GM21529 (cell line): ENCODE results near the gene PLEKHG4.

ENCODE experiments used
- ATAC-seq: cut with Tn5 transposase; IDR thresholded peaks from one replicate; pipeline ENCODE4 v1.9.1; 2021; ENCODE audit not compliant: unreplicated experiment

PLEKHG4 gene

DNA sequence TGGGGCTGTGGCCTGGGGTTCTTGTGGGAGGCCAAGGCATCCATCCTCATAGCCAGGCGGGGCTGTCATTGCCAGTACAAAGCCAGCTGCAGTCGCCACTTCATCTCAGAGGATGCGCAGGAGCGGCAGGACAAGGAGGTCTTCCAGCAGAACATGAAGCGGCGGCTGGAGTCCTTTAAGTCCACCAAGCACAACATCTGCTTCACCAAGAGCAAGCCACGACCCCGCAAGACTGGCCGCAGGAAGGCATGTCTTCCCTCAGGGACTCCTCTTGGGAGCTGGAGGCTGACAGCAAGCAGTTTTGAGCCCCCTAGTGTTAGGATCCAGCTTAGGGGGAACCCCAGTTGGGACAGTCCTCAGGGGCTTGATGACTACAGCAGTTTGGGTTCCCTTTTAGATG, 15.1 kb upstream of the PLEKHG4 start:
- ATAC-seq: no peak

DNA sequence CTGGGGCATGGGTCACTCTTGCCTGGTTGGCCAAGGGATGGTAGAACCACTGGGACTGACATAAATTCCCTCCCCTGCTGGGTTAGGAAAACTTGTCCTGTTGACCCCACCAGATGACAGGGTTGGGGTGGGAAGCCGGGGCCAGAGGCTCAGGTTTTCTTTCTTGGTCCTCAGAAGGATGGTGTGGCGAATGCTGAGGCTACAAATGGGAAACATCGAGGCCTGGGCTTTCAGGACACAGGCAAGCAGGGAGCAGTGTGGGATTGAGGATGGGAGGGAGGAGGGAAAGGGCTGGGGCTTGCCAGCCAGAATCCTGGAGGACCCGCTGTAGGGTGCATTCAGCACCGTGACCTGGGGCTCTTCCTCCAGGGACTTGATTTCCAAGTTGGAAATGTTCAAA, 14.5 kb upstream of the PLEKHG4 start:
- no peak for ATAC-seq

DNA sequence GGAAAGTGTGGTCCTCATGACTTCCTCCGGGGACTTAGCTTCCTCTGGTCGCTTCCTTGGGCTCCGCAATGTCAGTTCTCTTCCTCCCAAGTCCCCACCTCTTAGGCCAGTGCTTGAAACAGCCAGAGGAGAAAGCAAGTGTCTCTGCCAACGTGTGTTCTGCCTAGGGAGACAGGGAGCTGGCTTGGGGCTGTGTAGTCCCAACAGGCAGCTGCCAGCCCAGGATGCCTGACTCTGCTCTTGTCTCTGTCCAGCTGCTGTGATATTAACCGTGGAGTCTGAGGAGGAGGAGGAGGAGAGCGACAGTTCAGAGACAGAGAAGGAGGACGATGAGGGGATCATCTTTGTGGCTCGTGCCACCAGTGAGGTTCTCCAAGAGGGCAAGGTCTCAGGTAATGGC, 13.5 kb upstream of the PLEKHG4 start:
- ATAC-seq: no peak

DNA sequence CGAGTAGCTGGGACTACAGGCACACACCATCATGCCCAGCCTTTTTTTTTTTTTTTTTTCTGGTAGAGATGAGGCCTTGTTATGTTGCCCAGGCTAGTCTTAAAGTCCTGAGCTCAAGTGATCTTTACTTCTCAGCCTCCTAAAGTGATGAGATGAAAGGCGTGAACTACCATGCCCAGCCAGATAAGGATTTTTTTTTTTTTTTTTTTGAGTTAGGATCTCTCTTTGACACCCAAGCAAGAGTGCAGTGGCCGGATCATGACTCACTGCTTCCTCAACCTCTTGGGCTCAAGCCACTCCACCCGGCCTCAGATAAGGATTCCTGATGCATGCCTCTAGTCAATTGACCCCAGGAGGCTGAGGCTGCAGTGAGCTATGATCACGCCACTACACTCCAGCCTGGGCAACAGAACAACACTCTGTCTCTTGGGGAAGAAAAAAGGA, 11.2 kb upstream of the PLEKHG4 start:
- ATAC-seq: no peak

DNA sequence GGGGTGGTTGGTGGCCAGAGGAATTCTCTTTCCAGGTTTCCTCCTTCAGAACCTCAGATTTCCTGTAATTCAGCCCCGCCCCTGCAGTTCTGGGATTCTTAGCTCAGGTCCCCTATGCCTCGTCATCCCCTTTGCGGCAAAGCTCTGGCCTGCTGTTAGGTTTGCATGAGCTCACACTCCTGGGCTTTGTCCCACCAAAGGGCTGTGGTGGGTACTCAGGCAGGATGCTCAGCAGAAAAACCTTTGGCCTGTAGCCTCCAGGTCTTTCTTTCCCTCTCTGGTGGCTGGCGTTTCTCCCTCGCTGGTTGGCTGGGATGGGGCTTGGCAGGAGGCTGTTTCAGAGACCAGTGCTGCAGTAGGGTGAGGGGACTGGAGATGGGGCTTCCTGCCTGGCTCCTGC, 9.6 kb upstream of the PLEKHG4 start:
- ATAC-seq: no peak

DNA sequence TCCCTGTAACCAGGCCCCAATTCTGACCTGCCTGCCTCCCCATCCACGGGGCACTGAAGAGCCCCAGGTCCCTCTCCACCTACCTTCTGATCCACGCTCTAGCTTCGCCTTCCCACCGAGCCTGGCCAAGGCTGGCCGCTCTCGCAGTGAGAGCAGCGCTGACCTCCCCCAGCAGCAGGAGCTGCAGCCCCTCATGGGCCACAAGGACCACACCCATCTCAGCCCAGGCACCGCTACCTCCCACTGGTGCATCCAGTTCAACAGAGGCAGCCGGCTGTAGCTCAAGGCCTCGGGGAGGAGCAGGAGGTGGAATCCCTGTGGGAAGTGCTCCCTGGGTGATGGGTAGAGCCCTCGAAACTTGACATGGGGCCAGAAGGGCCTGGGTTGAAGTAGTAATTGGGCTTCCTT, 8.4 kb upstream of the PLEKHG4 start:
- ATAC-seq: no peak

DNA sequence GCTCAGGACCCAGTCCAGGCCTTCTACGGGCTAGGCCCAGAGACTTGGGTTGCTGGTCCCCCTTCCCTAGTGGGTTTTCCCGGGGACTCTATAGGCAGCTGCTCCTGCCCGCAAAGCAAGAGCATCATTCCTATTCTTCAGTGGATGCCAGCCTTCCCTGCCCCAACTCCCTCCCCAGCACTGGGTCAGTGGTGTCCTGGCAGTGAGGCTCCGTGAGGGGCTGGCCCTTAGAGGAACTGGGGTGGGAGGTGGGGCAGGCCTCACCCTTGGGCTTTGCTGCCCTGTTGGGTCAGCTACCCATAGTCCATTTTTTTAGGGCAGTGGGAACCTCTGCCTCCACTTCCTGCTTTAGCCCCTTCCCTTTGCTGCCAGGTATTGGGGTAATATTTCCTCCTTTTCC, 7.9 kb upstream of the PLEKHG4 start:
- ATAC-seq: no peak

DNA sequence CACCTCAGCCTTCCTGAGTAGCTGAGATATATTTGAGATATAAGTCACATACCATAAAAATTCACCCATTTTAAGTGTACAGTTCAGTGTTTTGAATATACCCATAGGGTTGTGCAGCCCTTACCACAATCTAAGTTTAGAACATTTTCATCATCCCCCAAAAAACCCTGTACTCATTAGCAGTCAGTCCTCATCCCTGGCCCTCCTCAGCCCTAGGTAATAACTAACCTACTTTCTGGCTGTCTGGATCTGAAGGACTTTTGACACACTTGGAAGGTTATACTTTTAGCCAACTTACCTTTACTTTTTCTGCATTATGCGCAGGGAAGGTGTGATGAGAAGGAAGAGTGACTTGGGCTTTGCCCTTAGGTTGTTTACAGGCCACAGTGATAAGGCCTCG, 4.0 kb upstream of the PLEKHG4 start:
- ATAC-seq: no peak

DNA sequence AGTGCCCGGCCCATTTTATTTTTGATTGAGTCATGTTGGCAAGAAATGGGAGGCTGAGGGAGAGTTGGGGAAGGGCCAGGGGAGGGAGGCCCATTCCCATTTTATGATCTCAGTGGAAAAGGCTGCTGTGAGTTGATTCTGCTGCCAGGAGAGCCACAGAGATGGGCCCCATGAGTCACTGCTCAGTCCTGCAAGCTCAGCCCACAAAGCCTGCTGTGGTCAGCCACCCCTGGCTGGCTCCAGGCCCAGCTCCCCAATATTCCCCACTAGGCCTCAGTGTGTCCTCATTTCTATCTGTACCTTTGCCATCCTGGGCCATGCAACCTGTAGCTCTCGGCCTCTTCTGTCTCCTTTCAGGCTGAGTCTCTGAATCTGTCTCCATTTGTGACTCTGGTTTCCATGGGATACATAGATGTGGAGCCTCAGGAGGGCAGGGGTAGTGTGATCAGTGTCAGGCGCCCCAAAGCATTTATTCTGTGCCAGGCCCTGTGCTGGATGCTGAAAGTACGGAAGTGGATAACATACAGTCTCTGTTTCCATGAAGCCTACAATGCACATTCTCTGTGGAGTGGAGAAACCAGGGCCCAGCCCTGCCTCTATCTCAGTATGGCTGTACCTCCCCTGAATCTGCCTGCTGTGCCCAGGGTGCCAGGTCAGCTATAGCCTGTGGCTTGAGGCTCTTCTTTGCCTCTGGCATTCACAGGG, 1.9 kb upstream of the PLEKHG4 start:
- no peak for ATAC-seq

DNA sequence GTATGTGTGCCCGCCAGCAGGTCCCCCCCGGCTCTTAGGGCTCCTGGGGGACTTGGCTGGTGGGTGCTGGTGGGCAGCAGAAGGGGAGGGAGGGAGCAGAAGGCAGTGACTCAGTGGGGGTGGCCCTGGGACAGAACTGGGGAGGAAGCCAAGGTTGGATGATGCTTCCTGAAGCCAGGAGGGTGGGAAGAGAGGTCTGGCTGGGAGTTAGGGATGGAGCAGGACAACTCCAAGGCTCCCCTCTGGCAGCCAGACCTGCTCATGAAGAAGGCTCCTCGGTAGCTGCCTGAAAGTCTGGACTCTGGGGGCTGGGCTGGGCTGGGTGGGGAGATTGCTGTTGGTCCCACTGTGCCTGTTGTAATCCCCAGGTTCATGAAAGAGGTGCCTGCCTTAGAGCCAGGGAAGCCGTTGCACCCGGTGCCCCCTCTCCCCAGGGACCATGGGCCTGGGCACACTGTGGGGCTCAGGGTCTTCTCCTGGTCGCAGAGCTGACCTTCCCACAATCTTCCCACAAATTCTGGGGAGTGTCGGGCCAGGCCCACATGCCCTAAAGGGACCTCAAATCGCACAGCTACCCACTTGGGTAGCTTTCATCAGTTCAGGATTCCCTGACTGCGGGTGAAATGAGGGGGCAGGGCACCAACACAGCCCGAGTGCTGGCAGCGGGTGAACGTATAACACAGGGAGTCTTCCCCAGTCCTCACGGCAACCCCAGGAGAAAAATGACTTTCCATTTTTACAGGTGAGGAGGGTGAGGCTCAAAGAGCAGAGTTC, 1.1 kb upstream of the PLEKHG4 start:
- no peak for ATAC-seq

DNA sequence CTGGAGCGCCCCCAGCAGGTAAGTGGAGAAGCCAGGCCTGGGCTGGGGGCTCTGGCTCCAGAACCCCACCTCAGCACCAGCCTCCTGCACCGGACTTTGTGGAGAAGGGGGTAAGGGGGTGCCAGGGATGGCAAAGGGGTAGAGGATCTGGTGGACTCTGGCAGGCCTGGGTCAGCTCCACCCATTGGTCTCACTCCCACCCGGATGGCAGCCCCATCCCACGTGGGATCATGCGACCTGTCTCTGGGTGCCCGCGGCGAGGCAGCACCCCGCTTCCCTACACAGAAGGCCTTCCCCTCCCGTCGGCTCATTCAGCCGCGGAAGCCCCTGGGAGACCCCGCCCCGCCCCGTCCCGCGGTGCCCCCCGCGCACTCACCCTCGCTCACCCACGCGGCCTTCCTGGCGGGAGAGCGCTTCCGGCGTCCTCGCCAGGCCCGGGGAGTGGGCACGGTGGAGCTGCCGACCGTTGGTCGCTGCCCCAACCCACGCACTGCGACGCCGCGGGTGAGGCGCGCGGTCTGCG, 498 bp upstream of the PLEKHG4 start:
- ATAC-seq: peak; percentile 44

DNA sequence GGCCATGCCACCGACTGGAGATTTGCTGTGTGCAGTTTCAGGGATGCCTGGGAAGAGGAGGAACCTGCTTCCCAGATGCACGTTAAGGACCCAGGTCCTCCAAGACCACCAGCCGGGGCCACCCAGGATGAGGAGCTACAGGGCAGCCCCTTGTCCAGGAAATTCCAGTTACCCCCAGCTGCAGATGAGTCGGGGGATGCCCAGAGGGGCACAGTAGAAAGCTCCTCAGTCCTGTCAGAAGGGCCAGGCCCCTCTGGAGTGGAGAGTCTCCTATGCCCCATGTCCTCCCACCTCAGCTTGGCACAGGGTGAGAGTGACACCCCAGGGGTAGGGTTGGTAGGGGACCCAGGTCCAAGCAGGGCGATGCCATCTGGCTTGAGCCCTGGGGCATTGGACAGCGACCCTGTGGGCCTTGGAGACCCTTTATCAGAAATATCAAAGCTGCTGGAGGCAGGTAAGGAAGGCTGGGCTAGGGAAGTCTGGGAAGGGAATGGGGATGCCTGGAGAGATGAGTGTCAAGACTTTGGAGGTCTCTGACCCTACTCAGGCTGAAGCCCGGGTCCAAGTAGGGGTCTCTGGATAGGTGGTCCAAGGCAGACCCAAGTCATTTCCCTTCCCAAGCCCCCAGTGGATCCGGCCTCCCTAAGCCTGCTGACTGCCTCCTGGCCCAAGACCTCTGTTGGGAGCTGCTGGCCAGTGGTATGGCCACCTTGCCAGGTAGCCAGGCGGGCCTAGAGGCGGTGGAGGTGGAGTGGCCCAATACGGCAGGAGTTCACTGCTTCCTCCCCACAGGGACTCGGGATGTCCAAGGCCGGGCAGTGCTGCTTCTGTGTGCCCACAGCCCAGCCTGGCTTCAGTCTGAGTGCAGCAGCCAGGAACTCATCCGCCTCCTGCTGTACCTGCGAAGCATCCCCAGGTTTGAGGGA, 1.0 kb downstream of the PLEKHG4 start:
- ATAC-seq: no peak

DNA sequence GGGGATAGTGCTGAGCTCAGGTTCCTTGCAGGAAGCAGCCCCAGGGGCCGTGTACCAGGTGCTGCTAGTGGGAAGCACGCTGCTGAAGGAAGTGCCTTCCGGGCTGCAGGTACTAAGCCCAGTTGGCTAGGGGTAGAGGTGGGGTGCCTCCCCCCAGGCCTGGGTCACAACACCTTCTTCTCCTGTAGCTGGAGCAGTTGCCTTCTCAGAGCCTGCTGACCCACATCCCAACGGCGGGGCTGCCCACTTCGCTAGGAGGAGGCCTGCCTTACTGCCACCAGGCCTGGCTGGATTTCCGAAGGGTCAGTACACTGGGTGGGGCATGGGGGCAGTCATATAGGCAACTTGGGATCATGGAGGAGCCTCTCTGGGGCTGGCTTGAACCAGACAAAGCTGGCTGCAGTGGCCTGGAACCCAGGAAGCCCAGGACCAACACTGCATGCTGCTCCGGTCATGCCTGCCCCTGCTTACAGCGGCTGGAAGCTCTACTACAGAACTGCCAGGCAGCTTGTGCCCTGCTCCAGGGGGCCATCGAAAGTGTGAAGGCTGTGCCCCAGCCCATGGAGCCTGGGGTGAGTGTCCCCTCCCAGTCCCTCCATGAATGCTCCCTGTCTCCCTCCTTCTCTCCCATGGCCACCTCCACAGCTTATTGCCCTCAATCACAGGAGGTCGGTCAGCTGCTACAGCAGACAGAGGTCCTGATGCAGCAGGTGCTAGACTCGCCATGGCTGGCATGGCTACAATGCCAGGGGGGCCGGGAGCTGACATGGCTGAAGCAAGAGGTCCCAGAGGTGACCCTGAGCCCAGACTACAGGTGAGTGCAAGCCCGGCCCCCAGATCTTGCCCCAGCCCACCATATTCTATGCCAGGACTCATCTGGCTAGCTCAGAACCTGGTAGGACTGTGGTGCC, 2.5 kb downstream of the PLEKHG4 start:
- ATAC-seq: no peak

DNA sequence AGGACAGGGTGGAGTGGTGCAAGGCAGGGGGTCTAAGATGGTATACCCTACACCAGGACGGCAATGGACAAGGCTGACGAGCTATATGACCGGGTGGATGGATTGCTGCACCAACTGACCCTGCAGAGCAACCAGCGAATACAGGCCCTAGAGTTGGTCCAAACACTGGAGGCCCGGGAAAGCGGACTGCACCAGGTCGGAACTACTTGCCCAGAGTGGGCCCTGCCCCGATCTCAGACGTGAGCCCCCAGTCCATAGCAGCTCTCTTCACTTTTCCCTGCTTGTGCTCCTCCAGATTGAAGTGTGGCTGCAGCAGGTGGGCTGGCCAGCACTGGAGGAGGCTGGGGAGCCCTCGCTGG, 3.1 kb downstream of the PLEKHG4 start:
- ATAC-seq: no peak

DNA sequence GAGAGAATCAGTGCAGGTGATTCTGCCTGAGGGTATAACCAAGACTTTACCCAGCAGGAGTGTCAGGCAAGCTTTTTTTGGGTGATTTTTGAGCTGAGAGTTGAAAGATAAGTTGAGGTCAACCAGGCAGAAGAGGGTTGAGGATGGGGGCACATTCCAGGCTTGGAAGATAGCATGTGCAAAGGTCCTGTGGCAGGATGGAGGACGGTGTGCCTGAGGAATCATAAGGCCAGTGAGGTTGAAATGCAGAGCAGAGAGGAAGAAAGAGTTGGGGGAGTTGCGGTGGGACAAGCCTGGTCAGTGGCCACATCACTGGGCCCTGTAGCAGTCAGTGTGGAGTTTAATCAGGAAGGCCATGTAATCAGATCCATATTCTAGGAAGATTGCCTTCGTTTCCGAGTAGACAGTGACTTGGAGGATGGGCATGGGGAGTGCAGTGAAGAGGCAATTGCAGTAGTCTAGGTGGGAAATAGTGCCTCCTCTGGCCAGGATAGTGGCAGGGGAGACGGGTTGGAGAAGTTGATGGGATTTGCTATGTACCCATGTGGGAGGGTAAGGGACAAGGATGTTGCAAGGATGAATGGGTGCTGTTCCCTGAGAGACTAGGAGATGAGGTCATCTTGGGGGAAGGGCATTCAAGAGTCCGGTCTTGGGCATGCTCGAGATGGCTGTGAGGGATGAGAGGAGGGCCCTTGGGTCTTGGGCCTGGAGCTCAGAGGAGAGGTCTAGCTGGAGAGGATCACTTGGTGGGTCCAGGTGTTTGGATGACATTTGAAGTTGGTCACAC, 3.9 kb downstream of the PLEKHG4 start:
- no peak for ATAC-seq

DNA sequence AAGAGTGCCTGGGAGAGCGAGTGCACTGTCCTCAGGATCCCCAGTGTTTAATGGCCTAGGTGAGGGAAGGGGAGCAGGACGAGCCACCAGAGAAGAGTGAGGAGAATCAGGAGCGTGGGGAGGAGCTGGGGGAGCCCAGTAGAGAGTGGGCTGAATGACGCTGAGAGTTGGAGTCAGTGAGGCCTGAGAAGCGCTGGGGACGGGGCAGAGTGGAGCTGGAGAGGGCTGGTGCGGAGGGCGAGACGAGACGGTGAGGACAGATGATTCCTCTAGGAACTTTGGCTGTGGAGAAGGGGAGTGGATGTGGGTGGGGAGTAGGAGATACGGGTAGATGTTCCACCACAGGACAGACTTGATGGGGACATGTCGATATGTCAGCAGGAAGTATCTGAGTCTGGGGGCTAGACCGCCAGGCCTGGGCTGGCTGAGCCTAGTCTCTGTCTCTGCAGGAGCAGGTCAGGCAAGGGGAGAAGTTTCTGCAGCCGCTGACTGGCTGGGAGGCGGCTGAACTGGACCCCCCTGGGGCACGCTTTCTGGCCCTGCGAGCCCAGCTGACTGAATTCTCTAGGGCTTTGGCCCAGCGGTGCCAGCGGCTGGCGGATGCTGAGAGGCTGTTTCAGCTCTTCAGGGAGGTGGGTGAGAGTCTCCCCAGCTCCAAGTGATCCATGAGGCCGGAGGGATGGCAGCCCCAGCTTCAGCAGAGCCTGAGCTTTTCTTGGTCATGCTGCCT, 4.7 kb downstream of the PLEKHG4 start:
- no peak for ATAC-seq

DNA sequence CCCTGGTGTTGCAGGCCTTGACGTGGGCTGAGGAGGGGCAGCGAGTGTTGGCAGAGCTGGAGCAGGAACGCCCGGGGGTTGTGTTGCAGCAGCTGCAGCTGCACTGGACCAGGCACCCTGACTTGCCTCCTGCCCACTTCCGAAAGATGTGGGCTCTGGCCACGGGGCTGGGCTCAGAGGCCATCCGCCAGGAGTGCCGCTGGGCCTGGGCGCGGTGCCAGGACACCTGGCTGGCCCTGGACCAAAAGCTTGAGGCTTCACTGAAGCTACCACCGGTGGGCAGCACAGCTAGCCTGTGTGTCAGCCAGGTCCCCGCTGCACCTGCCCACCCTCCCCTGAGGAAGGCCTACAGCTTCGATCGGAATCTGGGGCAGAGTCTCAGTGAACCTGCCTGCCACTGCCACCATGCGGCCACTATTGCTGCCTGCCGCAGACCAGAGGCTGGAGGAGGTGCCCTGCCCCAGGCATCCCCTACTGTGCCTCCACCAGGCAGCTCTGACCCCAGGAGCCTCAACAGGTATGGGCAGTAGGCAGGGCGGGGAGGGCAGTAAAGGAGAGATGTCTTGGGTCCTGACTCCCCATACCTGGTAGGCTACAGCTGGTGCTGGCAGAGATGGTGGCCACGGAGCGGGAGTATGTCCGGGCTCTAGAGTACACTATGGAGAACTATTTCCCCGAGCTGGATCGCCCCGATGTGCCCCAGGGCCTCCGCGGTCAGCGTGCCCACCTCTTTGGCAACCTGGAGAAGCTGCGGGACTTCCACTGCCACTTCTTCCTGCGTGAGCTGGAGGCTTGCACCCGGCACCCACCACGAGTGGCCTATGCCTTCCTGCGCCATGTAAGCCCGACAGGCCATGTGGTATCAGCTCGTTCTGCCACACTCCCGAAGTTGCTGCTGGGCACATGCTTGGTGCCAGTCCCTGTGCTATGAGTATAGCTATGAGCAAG, 5.6 kb downstream of the PLEKHG4 start:
- ATAC-seq: no peak
